NCI-H524 treated with DMSO at 0.1 percent for 48 hours (cell line): Measurements from ENCODE around the gene HAPLN3.

Experiments used
- DNase-seq: peaks from one replicate; lab custom pipeline; 2025; lab: John Stamatoyannopoulos, UW

Gene HAPLN3

DNA sequence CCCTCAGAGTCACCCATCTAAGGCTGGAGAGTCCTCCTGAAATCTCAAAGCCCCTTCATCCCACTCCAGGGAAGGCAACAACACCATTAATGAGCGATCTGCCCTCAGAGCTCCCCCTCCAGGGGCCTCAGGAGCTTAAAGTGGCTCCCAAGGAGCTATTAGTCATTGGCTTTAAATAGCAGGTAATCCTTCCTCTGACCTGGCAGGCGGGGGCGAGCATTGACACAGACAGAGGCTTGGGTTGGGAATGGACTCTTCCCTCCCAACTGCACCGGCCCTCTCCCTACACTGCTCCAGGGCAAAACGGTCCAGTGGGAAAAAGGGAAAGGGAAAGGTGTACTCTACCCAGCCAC, 16.4 kb upstream of the HAPLN3 start:
- DNase-seq = peak; percentile 33

DNA sequence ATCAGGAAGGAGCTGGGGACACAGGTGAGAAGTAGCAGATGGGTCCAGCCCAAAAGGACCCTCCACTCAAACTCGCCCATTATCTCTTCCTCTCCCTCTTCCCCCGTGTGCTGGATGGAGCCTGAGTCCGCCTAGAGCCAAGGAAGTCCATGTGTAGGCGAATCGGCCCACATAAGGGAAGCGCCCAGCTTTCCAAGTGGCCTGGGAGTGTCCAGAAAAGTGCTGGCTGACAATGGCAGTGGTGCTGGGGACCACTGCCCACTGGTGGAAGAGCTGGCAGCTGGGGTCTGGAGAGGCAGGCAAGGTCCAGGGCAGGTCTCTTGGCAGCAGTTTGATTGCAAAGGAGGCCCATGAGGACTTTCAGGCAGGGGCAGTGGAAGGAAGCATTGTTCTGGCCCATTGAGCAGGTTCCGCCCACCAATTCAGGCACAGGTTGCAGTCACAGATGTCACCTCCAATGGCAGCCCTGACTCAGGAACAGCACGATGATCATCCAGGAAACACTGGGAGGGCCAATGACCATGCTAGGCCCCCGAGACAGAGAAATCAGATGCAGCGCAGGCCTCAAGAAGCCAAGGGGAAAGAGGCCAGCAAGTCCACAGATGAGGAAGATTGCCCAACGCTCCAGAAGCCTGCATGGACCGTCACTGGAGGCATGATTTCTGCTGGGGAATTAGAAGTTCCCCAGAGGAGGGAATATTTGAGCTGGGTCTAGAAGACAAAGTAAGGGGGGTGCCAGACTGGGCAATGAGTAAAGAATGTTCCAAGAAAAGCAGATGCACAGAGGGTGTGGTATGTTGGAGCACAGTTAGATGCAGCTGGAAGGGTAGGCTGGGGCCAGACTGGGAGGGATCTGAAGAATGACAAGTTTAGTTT, 14.8 kb upstream of the HAPLN3 start:
- DNase-seq = no peak

- no peak for DNase-seq
These were observed 13.6 kb upstream of the HAPLN3 start for GRCh38 chr15:88908697-88909621.

DNA sequence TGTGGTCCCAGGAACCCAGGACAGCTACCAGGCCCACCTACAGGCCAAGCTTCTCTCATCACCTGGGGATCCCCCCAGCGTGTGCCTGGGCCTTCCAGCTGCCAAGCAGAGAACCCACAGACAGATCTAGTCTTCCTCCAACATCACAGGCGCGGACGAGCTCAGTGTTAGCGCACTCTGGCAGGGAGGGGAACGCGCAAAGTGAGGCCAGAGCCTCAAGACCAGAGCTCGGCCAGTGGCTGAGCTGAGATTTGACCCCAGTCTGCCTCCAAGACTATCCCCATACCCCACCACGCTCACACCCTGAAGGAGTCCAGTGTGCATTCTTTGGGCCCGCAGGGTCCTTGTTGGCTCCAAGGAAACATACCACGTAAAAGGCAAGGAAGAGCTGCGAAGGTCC, 12.8 kb upstream of the HAPLN3 start:
- no peak for DNase-seq

- DNase-seq = no peak
These were observed 11.8 kb upstream of the HAPLN3 start for GRCh38 chr15:88907111-88907510.

GRCh38 chr15:88906551-88906950, 11.2 kb upstream of the HAPLN3 start:
- no peak for DNase-seq

DNA sequence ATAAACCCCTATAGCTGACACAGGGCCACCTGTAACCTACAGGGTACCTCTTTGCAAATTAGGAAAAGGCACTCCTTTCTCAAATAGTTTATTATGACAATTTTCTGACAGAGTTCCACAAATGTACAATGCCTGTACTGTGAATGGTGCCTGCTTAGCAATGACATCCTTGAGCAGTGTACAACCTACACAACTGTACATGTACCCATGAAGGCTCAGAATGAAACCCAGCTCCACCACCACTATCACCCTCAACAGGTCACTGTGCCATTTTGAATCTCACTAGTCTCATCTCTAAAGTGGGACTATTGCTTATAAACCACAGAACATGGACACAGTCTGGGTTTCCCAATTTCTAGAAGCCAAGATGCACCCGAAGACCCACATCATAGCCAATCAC, 10.8 kb upstream of the HAPLN3 start:
- DNase-seq = no peak

GRCh38 chr15:88905576-88905975, 10.2 kb upstream of the HAPLN3 start:
- DNase-seq = no peak

- DNase-seq = no peak
These were observed 9.4 kb upstream of the HAPLN3 start for GRCh38 chr15:88904624-88905327.

- no peak for DNase-seq
These were observed 8.9 kb upstream of the HAPLN3 start for GRCh38 chr15:88904257-88904623.

DNA sequence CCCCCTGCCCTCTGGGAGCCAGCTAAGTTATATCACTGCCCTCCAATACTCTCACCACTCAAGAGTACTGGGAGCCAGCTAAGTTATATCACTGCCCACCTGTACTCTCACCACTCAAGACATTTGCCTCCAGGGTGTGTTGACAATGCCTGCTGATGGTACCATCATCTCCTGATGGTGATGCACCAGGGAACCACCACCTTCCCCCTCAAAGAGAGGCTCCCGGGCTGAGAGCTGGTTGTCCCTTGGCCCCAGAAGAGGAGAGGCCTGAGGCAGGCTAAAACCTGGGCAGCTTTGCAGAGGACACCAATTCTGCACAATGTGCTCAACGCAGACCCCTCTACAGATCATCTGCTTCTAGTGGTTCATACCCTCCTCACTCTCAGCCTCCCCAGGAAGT, 7.5 kb upstream of the HAPLN3 start:
- no peak for DNase-seq

- no peak for DNase-seq
These were observed 7.0 kb upstream of the HAPLN3 start for GRCh38 chr15:88902221-88902835.

- no peak for DNase-seq
These were observed 6.3 kb upstream of the HAPLN3 start for GRCh38 chr15:88901508-88902220.

DNA sequence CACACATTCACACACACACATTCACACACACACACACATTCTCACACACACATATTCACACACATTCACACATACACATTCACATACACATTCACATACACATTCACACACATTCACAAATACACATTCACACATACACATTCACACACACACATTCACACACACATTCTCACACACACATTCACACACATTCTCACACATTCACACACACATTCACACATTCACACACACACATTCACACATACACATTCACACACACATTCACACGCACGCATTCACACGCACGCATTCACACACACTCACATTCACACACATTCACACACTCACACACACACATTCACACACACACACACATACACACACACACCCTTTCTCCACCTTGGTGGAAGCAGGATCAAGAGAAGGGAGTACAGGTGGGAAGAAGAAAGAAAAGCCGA, 5.7 kb upstream of the HAPLN3 start:
- no peak for DNase-seq

DNA sequence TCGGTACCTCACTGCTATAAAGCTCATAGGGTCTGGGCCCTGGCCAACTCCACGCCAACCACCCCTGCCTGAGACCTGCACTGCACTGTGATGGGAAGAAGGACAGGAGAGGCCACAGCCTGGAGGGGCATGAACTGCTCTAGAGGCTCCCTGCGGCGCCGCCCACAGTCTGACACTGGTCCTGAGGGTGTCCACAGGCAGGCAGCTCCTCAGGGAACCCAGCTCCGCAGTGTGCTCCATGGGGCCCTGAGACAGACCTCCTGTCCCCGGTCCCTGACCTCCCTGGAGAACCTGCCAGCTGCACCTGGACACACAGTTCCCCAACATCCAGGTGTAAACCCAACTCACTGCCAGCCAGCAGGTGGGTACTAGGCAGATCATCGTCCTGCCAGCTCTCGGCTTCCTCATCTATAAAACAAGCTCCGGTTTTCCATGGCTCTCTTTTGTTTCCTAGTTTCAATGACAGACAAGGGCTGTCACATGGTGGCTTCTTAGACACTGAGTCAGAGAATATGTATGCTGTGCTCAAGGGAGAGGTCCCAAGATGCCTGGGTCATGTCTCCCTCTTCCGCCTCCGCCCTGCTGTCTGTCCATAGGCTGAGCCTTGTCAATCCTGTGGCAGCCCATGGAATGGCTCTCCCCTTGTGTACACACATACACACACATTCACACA, 5.1 kb upstream of the HAPLN3 start:
- DNase-seq = no peak

GRCh38 chr15:88899251-88899650, 3.9 kb upstream of the HAPLN3 start:
- DNase-seq = no peak

GRCh38 chr15:88898736-88899135, 3.4 kb upstream of the HAPLN3 start:
- no peak for DNase-seq

DNA sequence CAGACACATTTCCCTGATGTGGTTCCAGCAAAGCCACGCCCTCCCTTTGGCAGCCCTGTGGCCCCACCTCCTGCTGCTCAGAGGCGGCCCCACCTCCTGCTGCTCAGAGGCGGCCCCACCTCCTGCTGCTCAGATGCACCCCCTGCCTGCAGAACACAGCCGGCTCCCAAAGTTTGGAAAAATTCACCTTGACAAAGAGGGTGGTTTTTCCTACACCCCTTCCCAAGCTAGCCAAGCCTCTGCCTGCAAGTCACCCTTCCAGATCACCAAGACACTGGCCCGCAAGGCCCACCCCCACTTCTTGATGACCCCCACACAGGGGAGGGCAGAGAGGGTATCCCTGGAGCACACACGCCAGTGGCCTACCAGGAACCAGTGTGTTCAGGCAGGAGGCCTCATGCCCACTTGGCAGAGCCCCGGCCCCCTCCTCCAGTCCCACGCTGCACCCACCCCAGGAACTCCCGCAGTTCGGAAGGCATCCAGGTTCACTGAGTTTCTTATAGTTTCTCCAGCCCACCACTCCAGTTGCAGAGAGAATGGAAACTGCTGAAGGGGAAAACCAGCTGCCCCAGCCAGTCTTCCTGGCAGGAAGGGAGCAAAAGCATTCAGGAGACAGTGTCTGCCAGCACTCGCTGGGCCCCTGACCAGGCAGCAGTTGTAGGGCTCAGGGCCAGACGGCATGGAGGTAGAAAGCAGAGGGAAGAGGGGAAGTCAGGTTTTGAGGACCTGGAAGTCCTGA, 2.3 kb upstream of the HAPLN3 start:
- DNase-seq = peak; percentile 24

- DNase-seq = no peak
These were observed 1.8 kb upstream of the HAPLN3 start for GRCh38 chr15:88897142-88897455.

GRCh38 chr15:88896333-88897033, 1.1 kb upstream of the HAPLN3 start:
- no peak for DNase-seq
